8988T (cell line): ENCODE data around the gene USP35.
"Not testable (repeated sequence)": the region's sequence is repeated elsewhere in the genome, so short reads cannot be mapped to it uniquely, and the experiment has no call there.

Experiments used
- DNase-seq: peaks from one replicate; pipeline ENCODE4 v3.0.0; 2011

USP35 gene

GRCh38 chr11:78216571-78217287 is 28.0 kb downstream of the USP35 start:
- no peak for DNase-seq

DNA sequence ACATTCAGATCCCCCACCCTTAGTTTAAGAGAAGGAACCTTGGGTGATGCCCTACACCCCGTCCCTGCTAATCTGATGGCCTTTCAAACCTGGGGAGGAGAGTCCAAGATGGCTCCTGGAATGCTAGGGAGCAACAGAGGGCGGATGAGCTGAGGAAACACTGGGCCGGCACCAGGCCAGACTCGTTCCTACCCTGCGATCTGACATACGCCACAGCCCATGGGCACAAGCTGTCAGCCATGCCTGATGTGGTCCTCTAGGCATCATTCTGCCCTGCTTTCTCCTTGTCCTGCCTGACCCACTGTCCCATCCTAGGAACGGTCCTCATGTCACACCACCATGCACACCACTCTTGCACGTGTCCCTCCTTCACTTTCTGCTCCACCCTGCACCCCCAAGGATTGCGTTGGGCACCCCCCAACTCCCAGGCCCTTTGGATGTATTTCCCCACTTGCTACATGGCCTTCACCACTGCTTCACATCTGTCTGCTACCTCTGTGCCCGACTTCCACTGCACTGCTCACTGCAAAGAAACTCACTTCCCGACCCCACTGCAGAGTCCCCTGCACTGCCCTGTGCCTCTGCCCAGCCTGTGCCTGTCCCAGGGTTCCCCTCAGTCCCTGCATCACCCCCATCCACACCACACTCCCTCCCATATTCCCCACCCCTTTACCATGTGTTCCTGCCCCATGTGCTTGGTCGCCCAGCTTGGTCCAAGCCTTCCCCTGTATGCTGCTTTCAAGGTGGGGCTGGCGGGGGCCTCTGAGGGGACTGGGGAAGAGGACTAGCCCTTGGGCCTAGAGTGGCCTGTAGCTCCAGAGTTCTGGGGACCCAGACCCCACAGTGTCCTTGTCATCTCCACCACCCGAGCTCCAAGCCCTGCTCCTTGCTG is 29.2 kb downstream of the USP35 start:
- DNase-seq: no peak

DNA sequence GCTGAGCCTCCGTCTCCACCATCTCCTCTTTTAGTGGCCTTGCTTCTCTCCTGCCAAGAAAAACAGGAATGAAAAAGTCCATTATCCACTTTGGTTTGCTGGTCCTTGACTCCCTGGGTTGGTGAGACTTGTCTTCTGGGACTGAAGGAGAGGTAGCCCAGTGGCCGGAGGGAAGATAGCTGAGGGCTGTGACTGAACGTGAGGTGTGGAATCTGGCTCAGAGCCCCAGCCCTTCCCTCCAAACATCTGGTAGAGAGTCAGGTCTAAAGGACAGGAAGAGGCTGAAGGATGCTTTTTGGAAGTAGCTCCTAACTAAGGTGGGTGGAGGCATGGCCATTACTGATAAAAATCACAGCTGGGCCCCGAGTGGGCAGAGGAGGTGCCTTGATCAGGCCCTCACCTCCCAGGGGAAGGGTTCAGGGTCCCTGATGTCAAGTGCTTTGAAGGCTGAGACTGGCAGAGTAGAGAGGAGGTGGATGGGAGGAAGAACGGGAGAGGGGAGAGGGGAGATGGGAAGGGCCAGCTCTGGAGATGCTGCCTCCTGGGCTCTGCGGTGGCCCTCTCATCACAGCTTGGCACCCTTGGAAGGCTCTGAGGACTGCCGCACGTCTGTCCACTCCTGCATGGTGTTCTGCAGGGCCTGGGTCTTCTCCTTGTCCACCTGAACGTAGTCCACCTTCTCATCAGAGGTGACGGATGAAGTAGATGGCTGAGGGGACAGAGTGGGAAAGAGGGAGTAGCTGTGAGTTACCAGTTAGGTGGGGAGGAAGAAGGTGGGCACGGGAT is 30.2 kb downstream of the USP35 start:
- no peak for DNase-seq

DNA sequence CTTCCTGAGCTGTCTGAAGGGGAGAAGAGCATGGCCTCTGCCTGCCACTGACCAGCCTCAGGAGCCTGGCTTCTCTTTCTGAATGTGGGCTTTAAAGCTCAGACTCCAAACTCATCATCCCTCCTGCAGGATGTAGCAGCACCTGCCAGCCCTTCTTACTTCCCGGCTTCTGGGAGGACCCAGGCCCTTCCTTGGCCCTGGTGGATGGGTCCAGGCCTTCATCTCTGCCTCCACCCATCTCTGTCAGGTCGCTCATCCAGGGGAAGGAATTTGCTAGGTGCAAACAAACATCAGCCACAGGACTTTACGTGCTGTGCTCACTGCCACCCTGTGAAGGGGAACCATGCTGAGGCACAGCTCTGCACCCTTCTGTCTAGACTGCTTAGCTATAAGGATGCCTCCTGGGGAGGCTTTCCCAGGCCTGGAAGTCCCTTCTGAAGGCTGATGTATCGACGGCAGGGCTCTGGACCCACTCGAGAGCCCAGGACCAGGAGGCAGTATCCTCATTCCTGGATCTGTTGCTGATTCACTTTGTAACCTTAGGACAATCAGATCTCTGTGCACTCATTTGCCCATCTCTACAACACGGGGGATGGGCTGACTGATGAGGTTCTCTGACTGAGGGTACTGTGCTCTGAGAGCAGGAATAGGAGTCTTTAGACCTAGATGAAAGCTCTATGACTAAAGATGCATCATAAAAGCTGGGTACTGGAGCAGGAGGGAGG is 30.9 kb downstream of the USP35 start:
- DNase-seq: no peak

- DNase-seq: no peak
Measured at GRCh38 chr11:78220218-78221157, 31.8 kb downstream of the USP35 start.

DNA sequence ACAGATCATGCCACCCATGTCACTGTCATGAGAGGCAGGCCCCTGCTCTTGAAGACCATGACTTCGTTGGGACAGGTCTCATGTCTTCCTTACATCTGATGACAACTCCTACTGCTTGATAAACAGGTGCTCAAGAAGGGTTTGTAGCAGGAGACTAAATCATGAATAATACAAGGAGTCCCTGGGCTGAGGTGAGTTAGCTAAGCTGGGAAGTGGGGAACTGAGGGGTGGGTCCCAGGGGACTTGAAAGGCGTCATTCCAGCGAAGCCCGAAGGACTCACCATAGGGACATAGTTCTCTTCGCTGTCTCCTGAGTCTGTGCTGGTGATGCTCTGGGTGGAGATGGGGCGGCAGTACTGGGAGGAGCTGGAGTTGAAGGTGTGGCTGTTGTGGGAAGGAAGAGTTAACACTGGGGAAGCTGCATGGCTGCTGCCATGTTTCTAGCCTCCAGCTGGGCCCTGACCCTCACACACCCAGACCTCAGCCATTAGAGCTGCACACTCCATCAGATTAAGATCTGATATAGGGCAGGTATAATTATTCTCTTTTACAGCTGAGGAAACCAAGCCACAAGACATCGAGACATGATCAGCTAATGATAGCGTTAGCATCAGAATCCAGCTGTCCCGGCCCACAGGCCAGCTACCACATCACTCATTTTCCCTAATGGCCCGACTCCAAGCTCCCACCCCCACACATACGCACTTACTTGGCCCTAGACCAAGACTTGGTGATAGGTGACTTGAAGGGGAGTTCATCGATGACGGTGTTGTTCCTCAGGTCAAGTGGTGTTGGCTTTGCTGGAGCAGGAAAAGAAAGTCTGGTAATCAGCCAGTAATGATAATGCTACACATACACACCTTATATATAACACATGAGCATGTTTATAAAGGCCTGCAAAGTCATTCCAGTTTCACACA is 32.9 kb downstream of the USP35 start:
- no peak for DNase-seq

DNA sequence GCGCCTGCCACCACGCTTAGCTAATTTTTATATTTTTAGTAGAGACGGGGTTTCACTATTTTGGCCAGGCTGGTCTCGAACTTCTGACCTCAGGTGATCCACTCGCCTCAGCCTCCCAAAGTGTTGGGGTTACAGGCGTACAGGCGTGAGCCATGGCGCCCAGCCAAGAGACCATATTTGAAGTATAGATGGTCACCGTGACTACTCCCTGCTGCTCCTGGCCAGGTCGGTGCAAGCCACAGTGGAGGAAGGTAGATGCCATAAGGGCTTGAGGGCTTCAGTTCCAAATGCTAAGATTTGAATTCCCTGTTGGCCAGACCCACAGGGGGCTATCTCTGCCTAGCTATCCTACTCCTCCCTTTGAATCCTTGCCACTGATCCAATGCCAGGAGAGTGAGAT is 34.0 kb downstream of the USP35 start:
- not testable (repeated sequence) for DNase-seq

- no peak for DNase-seq
Measured at GRCh38 chr11:78223320-78223954, 34.7 kb downstream of the USP35 start.

GRCh38 chr11:78224506-78224905 is 35.8 kb downstream of the USP35 start:
- no peak for DNase-seq

DNA sequence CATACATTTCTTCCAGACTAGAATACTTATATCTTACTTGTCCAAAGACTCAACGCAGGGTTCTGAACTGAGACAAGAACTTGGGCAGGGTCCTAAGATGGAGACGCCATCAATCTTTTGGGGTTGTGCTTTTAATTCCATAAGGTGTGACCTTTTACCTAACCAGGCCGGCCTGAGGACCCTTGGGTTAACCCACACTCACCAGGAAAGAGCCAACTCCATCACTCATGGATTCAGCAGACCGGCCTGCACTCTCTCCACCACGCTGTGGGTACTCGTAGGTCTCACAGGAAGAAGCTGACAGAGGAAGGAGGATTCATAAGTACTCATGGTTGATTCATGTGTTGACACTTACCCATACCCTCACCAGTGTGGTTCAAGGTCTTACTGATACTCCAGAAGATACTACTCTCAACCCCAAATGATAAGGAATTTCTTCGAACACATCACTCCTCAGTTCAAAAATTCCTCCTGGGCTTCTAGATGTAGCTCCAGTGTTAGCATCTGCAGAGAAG is 36.2 kb downstream of the USP35 start:
- DNase-seq: no peak

DNA sequence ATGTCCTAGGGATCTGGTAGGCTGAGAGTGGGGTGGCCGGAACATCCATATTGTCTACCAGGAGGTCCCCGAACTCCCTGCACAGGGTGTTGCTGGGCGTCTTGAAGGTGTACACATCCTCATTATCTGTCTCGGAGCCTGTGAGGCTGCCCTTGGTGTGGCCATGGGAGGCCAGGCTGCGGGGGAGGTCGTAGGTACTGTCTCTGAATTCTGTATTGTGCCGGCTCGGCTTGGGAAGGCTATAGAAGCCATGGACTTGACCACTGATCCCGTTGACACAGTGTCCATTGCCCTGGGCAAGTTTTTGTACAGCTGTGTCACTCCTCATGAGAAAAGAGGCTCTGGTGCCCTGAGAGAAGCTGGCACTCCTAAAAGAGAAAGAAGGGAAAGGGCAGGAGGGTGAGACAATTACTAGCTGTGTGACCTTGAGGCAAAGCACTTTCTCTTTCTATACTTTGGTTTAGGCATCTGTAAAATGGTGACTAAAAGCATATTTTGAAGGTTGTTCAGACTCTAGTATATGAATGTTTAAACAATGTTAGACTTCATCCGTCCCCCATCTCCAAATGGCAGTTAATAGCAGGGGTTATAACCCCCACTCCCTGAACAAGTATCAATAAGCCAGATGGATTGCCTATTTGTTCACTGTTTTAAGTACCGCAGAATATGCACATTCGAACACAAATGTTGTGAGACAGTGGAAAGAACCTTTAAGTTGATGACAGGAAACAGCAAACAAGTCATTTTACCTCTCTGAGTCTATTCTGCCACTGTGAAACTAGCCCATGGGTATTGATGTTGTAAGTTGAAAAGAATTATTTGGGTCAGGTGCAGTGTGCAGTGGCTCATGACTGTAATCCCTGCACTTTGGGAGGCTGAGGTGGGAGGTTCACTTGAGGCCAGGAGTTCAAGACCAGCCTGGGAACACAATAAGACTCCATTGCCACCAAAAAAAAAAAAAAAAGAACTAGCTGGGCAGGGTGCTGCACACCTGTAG is 38.3 kb downstream of the USP35 start:
- no peak for DNase-seq

DNA sequence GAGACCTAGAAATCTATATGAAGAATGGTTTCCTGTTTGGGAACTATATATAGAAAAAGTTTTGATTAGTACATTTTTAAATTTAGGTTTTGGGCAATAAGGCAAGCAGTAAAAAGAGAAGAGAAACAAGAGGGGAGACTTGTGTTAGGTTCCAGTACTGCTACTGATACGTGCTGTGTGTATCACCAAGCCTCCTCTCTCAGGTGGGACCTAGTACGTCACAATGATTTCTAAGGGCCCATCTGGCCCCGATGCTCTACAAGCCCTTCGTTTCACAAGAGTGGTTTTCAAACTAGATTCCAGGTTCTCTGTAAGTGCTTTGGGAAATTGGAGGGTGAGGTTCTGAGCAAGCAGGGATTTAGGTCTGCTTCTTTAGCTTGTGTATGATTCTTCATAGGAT is 39.2 kb downstream of the USP35 start:
- no peak for DNase-seq

- peak; percentile 49 for DNase-seq
Measured at GRCh38 chr11:78228467-78228866, 39.7 kb downstream of the USP35 start.

DNA sequence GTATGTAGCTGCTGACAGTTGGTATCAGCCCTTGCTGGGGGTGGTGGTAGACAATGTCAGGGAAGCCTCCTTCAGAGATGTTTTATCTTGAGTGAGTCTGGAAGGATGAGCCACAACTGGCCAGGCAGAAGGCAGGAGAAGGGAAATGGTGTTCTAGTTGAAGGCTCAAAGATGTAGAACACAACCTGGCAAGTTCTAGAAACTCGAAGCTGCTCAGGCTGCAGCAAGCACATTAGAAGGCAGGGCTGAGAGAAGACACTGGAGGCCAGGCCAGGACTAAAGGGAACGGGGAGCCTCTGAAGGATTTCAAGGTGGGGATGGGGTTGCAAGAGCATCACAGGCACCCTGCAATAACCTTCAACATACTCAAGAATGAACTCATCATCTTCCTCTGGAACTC is 40.4 kb downstream of the USP35 start:
- DNase-seq: no peak

DNA sequence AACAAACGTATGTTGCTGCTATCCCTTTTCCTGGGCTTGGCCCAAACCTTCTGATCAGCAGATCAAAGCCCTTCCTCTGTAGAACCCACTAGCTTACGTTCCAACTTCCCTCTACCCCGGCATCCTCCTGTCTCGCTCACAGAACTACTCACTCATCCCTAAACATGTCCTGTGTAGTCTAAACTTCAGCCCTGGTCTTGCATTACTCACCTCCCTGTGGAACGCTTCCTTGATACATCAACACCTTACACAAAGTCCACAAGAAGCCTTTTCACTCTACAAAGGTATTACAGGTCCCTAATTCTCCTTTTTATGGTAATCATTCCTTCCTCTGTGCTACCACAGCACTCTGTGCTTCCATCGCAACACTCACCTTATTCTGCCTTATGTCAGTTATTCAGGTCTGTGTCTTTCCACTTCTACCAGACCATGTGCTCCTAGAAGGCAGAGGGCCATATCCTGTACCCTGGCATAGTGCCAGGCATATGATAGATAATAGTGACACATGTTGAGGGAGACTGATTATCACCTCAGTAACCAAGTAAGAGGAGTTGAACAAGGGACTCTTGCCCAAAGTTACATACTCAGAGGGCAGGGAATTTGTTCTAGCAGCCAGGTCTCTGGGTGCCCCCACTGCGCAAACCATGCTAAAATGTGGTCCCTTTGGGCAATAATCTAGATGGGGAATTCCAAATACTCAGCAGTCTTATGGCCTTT is 41.6 kb downstream of the USP35 start:
- DNase-seq: no peak

DNA sequence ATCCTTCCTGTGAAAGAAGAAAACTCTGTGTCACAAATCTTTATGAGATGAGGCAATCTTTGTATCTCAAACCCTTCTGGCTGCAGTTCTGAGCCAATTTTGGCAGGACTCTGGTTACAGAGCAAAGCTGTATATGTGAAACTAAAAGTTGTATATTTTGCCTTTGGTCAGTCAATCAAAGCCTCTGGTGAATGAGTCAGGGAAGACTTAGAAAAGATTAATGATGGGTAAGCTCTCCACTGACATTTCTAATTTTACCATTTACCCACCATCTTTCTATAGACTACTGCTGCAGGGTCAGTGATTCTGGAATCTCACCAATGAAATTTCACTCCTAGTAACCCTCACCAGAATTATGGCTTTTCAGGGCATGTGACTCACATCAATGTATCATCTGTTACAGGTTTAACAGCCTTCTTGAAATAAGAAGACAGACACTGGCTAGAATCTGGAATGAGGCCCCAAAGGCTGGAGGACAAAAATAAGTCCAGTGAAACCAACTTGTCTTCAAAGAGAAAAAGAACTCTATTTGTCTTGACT is 43.3 kb downstream of the USP35 start:
- DNase-seq: no peak

DNA sequence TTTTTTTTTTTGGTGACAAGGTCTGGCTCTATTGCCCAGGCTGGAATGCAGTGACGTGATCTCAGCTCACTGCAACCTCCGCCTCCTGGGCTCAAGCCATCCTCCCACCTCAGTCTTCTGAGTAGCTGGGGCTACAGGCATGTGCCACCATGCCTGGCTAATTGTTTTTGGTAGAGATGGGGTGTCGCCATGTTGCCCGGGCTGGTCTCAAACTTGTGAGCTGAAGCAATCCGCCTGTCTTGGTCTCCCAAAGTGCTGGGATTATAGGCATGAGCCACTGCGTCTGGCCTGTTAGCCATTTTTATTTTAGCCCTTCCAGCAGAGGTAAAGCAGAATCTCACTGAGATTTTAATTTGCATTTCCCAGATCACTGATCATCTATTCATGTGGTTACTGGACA is 44.3 kb downstream of the USP35 start:
- not testable (repeated sequence) for DNase-seq
